NCI-H1092 treated with DMSO at 0.1 percent for 48 hours (cell line): ENCODE measurements around the gene USP17L28.
"Not testable (repeated sequence)": the region's sequence is repeated elsewhere in the genome, so short reads cannot be mapped to it uniquely, and the experiment has no call there.

Experiments
- DNase-seq: peaks from one replicate; lab custom pipeline; 2025; lab: John Stamatoyannopoulos, UW

Gene USP17L28, protein sequence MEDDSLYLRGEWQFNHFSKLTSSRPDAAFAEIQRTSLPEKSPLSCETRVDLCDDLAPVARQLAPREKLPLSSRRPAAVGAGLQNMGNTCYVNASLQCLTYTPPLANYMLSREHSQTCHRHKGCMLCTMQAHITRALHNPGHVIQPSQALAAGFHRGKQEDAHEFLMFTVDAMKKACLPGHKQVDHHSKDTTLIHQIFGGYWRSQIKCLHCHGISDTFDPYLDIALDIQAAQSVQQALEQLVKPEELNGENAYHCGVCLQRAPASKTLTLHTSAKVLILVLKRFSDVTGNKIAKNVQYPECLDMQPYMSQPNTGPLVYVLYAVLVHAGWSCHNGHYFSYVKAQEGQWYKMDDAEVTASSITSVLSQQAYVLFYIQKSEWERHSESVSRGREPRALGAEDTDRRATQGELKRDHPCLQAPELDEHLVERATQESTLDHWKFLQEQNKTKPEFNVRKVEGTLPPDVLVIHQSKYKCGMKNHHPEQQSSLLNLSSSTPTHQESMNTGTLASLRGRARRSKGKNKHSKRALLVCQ

DNA sequence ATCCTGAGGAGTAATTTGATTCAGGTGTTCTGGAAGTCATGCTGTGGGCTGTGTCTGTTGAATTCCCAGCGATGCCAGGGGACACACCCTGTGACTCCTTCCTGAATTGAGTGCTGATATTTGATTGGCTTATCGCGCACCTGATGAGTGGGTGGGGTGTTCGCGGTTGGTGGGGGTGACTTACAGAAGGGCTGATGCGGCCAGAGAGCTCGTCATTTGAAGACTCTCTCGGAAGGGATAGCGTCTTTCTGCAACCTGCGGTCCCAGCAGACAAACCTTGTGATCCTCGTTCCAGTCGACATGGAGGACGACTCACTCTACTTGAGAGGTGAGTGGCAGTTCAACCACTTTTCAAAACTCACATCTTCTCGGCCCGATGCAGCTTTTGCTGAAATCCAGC is at the start of gene USP17L28:
TSS of gene USP17L28 (plus strand) at position 301 of the 400 bp plus-strand sequence. CDS start at position 301, 0 bp downstream.
- not testable (repeated sequence) for DNase-seq

DNA sequence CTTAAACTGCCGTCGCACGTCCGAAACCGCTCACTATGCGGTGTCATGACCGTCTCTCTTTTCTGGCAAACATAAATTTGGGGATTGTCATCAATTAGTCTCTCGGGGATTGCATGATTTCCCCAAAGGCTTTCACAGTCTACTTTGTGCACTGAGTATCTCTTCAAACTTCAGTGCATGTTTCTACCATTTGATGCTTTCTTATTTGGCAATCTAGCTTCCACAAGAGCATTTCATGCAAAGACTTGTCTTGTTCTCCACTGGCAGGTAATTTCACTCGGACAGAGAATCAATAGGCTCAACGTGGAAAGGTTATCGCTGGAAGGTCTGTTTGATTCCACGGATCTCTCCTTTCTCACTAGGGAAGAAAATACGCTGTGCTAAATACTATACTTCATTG is 24.5 kb upstream of the USP17L28 start:
- not testable (repeated sequence) for DNase-seq

DNA sequence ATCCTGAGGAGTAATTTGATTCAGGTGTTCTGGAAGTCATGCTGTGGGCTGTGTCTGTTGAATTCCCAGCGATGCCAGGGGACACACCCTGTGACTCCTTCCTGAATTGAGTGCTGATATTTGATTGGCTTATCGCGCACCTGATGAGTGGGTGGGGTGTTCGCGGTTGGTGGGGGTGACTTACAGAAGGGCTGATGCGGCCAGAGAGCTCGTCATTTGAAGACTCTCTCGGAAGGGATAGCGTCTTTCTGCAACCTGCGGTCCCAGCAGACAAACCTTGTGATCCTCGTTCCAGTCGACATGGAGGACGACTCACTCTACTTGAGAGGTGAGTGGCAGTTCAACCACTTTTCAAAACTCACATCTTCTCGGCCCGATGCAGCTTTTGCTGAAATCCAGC is 23.8 kb upstream of the USP17L28 start, which contains the start of gene USP17L24:
TSS of gene USP17L24 (plus strand) at position 301 of the 400 bp plus-strand sequence. CDS start at position 301, 0 bp downstream.
- not testable (repeated sequence) for DNase-seq

DNA sequence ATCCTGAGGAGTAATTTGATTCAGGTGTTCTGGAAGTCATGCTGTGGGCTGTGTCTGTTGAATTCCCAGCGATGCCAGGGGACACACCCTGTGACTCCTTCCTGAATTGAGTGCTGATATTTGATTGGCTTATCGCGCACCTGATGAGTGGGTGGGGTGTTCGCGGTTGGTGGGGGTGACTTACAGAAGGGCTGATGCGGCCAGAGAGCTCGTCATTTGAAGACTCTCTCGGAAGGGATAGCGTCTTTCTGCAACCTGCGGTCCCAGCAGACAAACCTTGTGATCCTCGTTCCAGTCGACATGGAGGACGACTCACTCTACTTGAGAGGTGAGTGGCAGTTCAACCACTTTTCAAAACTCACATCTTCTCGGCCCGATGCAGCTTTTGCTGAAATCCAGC is 19.1 kb upstream of the USP17L28 start, which contains the start of gene USP17L25:
TSS of gene USP17L25 (plus strand) at position 301 of the 400 bp plus-strand sequence. CDS start at position 301, 0 bp downstream.
- not testable (repeated sequence) for DNase-seq

DNA sequence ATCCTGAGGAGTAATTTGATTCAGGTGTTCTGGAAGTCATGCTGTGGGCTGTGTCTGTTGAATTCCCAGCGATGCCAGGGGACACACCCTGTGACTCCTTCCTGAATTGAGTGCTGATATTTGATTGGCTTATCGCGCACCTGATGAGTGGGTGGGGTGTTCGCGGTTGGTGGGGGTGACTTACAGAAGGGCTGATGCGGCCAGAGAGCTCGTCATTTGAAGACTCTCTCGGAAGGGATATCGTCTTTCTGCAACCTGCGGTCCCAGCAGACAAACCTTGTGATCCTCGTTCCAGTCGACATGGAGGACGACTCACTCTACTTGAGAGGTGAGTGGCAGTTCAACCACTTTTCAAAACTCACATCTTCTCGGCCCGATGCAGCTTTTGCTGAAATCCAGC is 14.3 kb upstream of the USP17L28 start, which contains the start of gene USP17L26:
TSS of gene USP17L26 (plus strand) at position 301 of the 400 bp plus-strand sequence. CDS start at position 301, 0 bp downstream.
- DNase-seq, result not testable (repeated sequence)

DNA sequence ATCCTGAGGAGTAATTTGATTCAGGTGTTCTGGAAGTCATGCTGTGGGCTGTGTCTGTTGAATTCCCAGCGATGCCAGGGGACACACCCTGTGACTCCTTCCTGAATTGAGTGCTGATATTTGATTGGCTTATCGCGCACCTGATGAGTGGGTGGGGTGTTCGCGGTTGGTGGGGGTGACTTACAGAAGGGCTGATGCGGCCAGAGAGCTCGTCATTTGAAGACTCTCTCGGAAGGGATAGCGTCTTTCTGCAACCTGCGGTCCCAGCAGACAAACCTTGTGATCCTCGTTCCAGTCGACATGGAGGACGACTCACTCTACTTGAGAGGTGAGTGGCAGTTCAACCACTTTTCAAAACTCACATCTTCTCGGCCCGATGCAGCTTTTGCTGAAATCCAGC is 9.6 kb upstream of the USP17L28 start, which contains the start of gene USP17L5:
TSS of gene USP17L5 (plus strand) at position 301 of the 400 bp plus-strand sequence. CDS start at position 301, 0 bp downstream.
- DNase-seq, result not testable (repeated sequence)

DNA sequence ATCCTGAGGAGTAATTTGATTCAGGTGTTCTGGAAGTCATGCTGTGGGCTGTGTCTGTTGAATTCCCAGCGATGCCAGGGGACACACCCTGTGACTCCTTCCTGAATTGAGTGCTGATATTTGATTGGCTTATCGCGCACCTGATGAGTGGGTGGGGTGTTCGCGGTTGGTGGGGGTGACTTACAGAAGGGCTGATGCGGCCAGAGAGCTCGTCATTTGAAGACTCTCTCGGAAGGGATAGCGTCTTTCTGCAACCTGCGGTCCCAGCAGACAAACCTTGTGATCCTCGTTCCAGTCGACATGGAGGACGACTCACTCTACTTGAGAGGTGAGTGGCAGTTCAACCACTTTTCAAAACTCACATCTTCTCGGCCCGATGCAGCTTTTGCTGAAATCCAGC is 4.8 kb upstream of the USP17L28 start, which contains the start of gene USP17L27:
TSS of gene USP17L27 (plus strand) at position 301 of the 400 bp plus-strand sequence. CDS start at position 301, 0 bp downstream.
- not testable (repeated sequence) for DNase-seq

DNA sequence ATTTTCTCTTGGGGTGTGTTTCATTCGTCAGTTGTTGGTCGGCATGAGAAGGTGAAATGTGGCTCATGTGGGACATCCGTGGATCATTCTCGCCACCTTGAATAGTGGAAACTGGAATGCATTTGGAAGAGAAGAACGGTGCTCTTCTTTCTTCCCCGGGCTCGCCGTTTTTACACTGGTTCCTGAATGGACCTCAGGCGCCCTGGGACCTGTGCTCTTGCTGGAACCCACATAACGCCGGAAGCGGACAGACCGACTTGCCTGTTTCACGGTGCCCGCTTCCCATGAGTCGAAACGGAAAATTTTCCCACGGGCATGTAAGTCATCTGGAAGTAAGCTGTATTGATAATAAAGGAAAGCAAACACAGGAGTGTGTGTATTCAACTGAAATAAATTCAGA is 2.2 kb downstream of the USP17L28 start:
- DNase-seq, result not testable (repeated sequence)

DNA sequence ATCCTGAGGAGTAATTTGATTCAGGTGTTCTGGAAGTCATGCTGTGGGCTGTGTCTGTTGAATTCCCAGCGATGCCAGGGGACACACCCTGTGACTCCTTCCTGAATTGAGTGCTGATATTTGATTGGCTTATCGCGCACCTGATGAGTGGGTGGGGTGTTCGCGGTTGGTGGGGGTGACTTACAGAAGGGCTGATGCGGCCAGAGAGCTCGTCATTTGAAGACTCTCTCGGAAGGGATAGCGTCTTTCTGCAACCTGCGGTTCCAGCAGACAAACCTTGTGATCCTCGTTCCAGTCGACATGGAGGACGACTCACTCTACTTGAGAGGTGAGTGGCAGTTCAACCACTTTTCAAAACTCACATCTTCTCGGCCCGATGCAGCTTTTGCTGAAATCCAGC is 4.6 kb downstream of the USP17L28 start, which contains the start of gene USP17L29:
TSS of gene USP17L29 (plus strand) at position 301 of the 400 bp plus-strand sequence. CDS start at position 301, 0 bp downstream.
- DNase-seq, result not testable (repeated sequence)

DNA sequence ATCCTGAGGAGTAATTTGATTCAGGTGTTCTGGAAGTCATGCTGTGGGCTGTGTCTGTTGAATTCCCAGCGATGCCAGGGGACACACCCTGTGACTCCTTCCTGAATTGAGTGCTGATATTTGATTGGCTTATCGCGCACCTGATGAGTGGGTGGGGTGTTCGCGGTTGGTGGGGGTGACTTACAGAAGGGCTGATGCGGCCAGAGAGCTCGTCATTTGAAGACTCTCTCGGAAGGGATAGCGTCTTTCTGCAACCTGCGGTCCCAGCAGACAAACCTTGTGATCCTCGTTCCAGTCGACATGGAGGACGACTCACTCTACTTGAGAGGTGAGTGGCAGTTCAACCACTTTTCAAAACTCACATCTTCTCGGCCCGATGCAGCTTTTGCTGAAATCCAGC is 14.1 kb downstream of the USP17L28 start, which contains the start of gene USP17L30:
TSS of gene USP17L30 (plus strand) at position 301 of the 400 bp plus-strand sequence. CDS start at position 301, 0 bp downstream.
- DNase-seq, result not testable (repeated sequence)

DNA sequence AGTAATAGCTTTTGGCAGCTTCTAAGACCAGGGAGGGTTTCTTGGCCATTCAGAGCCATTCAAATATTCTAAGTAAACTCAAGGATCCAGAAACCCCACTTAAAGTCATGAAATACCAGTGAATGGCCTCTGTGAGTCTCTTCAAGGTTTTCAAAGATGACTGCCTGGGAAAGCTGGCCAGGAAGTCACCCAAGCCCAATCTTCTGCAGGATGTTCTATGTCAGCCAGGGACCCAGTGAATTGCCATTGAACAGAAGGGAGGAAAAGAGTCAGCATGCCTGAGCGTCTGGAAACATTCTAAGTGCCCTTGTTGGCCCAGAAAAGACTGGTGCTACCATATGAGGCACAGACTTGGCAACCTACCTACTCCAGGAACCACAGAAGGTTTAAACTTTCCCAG is 31.2 kb downstream of the USP17L28 start:
- DNase-seq, result not testable (repeated sequence)

DNA sequence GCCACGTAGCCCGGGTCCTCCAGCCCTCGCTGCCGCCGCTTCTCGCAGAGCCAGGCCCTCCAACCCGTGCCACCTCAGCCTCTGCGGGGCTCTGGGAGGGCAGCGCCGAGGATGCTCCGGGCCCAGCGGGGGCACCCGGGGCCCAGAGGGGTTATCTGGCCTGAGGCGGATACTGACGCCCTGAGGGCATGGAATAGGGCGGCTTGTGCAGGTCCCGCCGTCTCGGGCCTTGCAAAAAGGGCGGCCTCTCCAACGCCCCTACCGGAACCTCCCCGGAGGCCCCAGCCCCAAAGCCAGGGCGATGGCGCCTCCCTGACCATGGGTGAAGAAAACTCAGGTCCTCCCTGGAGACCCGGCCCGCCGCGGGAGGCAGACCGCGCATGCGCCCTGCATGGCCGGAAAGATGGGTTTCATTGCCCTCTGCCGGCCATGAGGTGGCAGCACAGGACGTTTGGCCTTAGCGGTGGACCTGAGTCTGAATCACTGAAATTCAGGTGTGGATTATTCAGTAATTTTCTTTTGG is 32.4 kb downstream of the USP17L28 start:
- DNase-seq, result not testable (repeated sequence)

DNA sequence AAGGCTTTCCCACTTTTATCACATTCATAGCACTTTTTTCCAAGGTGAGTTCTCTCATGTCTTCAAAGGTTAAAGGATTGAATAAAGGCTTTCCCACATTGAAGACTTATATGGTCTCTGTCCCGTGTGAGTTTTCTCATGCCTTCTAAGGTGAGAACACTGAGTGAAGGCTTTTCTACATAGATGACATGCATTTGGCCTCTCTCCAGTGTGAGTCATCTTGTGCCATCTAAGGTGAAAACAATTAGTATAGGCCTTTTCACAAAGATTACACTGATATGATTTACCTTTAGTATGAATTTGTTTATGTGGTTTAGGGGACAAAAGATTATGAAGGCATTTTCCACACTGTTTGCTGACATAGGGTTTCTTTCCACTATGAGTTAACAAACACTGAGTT is 35.4 kb downstream of the USP17L28 start:
- no peak for DNase-seq

DNA sequence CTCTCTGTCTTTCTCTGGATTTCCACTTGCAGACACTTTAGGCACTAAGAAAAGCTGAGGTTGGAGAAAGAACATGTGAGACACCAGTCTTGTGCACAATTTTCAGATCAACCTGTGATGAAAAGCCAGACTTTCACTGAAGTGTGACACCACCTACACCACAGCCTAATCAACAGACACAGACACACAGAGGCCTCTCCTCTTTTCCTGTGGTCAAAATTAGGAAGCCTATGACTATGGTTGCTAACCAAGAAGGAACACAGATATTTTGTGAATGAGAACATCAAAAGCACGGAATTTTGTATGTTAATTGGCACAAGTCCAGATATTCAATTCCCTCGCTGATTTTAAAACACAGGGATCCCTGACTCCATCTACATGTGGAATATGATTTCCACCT is 40.3 kb downstream of the USP17L28 start:
- not testable (repeated sequence) for DNase-seq
